Esophagus squamous epithelium (tissue), 5 donors: Measurements from ENCODE around the gene TMEM123. TPM values are rescaled to one million over a fixed set of nuclear protein-coding genes. Genes with fewer than 3 reads are reported as not detected.

ENCODE experiments used
- DNase-seq: peaks from one replicate; lab custom pipeline; 2025; lab: John Stamatoyannopoulos, UW
- H3K27ac ChIP-seq, 4 donors: fragments of 200-600 bp; sonication (generic); one replicate each; pipeline ENCODE4 v1.5.1; 2016 to 2019; ENCODE audit warnings: mild to moderate bottlenecking in 1 of 4
- H3K27me3 ChIP-seq, 4 donors: fragments of 200-600 bp; sonication (generic); 1 replicate in 3 of 4; 2 replicates in 1 of 4; pipeline versions ENCODE4 v1.5.1 to v1.6.0; 2017 to 2021; ENCODE audit warnings: antibody characterized with exemption in 1 of 4
- H3K36me3 ChIP-seq, 3 donors: fragments of 200-600 bp; sonication (generic); one replicate each; pipeline ENCODE4 v1.5.1; 2016 to 2019
- H3K4me1 ChIP-seq, 3 donors: fragments of 200-600 bp; sonication (generic); one replicate each; pipeline ENCODE4 v1.5.1; 2017 to 2019
- H3K4me3 ChIP-seq, 4 donors: fragments of 200-600 bp; sonication (generic); 1 replicate in 3 of 4; 2 replicates in 1 of 4; pipeline ENCODE4 v1.5.1; 2016 to 2019; ENCODE audit warnings: mild to moderate bottlenecking in 2 of 4, moderate library complexity in 1 of 4
- H3K9me3 ChIP-seq, 3 donors: fragments of 200-600 bp; sonication (generic); one replicate each; pipeline ENCODE4 v1.5.1; 2016 to 2019
- POLR2A ChIP-seq, 4 donors: fragments of 450-650 bp; IDR thresholded peaks; one replicate each; pipeline ENCODE4 v1.6.1; 2017; ENCODE audit warnings: antibody characterized with exemption in 4 of 4, mild to moderate bottlenecking in 4 of 4, moderate library complexity in 3 of 4
- WGBS, 2 donors: methylation state at CpG; one replicate each; pipeline ENCODE4 v1.1.5; 2018; 5-methylcytosine and 5-hydroxymethylcytosine counted together
- intact Hi-C: fragments of 100-400 bp; cut with DNase I; formaldehyde crosslinking; loops from one replicate; pipeline ENCODE4 v1.15.0; 2022
- total RNA-seq, 4 donors: library from RNA; depleted of rRNA; stranded (reverse); fragments of >200 nt; gene quantifications; one replicate each; pipeline ENCODE4 v1.1.0, GENCODE V29; 2016
- TF ChIP-seq, protein P1 (sequence below), 6 experiments: fragments of 450-650 bp in 4 of 6; fragments of 200-600 bp in 2 of 6; sonication (generic) in 2 of 6; IDR thresholded peaks; one replicate each; pipeline ENCODE4 v1.5.1; 2016 to 2019; ENCODE audit warnings: antibody characterized with exemption in 6 of 6, mild to moderate bottlenecking in 4 of 6, moderate library complexity in 4 of 6
- donor health status: DM: yes; HTN: yes; CAD: no.

The TMEM123 gene
- total RNA-seq, 4 donors from 2014 or later: 53.2 to 152 (median 128) TPM

DNA sequence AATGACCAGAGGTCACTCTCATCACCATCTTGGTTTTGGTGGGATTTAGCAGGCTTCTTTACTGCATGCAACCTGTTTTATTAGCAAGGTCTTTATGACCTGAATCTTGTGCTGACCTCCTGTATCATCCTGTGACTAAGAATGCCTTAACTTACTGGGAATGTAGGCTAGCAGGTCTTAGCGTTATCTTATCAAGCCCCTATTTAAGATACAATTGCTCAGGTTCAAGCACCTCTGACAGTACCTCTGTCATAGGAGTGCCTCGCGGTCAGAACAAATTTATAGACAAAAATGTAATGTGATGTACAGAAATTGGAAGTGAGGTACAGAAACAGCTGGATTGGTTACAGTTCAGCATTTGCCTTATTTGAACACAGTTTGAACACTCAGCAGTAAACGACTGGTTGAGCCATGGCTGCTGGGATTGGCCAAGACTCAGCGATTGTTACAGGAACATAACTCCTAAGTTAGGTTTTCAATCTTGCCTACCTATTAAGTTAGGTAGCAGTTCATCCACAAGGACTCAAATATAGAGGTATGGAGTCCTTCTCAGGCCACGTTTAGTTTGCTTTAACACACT, 16.1 kb upstream of the TMEM123 start:
- H3K27me3 ChIP-seq: no peaks in the 10 kb centered on the region
- no peaks in the 10 kb centered on the region for H3K9me3 ChIP-seq
- H3K27ac ChIP-seq: no peak overlapping the region
- intact Hi-C loops: no loop called here
- TF ChIP-seq, protein P1, sequence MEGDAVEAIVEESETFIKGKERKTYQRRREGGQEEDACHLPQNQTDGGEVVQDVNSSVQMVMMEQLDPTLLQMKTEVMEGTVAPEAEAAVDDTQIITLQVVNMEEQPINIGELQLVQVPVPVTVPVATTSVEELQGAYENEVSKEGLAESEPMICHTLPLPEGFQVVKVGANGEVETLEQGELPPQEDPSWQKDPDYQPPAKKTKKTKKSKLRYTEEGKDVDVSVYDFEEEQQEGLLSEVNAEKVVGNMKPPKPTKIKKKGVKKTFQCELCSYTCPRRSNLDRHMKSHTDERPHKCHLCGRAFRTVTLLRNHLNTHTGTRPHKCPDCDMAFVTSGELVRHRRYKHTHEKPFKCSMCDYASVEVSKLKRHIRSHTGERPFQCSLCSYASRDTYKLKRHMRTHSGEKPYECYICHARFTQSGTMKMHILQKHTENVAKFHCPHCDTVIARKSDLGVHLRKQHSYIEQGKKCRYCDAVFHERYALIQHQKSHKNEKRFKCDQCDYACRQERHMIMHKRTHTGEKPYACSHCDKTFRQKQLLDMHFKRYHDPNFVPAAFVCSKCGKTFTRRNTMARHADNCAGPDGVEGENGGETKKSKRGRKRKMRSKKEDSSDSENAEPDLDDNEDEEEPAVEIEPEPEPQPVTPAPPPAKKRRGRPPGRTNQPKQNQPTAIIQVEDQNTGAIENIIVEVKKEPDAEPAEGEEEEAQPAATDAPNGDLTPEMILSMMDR (IDR thresholded peaks at IDR 0.05): no peak
- no peak for TF ChIP-seq POLR2A (IDR thresholded peaks at IDR 0.05)
- 66 to 68% methylated on average over 5 to 6 of the region's 6 CpGs for WGBS, 2 donors
- no peak for DNase-seq
- no peaks in the 10 kb centered on the region for H3K36me3 ChIP-seq
- H3K4me1 ChIP-seq: peaks cover 16 to 43% (median 18%) of the 10 kb centered on the region in 3 donors
- H3K4me3 ChIP-seq: no peak overlapping the region

DNA sequence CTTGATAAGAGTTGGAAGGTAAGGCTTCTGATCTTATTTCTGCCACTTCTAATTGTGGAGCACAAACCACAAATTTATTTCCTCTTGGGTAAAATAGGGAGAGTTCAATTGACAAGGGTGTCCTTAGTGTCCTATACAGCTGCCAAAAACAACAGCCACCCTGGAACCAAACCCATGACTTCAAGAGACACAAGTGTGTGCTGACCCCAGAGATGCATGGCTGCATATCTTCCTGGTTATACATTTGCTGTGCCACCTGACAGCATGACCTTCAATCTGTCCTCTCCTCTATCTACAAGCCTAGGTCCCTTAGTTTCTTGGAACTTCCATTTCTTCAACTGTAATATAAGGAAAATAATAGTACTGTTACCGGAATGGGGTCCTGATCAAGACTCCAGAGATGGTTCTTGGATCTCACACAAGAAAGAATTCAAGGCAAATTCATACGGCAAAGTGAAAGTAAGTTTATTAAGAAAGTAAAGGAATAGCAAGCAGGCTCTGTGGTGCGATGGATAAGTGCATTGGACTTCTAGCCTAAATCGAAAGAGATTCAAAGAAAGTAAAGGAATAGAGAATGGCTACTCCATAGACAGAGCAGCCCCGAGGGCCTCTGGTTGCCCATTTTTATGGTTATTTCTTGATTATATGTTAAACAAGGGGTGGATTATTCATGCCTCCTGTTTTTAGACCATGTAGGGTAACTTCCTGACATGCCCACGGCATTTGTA, 15.5 kb upstream of the TMEM123 start:
- DNase-seq: no peak
- Histone ChIP-seq H3K9me3 (no peaks in the 10 kb centered on the region), H3K27me3 (no peaks in the 10 kb centered on the region), H3K27ac (peak overlapping the region in 3 of 4 donors; percentile 10 to 38 (median 26)), H3K36me3 (no peaks in the 10 kb centered on the region), H3K4me1 (peaks cover 16 to 43% (median 18%) of the 10 kb centered on the region in 3 donors), H3K4me3 (no peak overlapping the region)
- WGBS, 2 donors: 65 to 78% methylated on average over 6 of the region's 6 CpGs
- intact Hi-C loops: no loop called here
- TF ChIP-seq, protein P1 (IDR thresholded peaks at IDR 0.05): no peak
- TF ChIP-seq POLR2A (IDR thresholded peaks at IDR 0.05): no peak

GRCh38 chr11:102467080-102467708, 14.6 kb upstream of the TMEM123 start:
- WGBS, 2 donors: 52 to 65% methylated on average over 2 to 4 of the region's 4 CpGs
- DNase-seq: no peak
- H3K27ac ChIP-seq: peak overlapping the region in 3 of 4 donors; percentile 26 to 57 (median 38)

GRCh38 chr11:102465696-102466095, 13.1 kb upstream of the TMEM123 start:
- H3K27ac ChIP-seq: no peak overlapping the region

More at GRCh38 chr11:102467080-102467708, 14.6 kb upstream of the TMEM123 start:
- TF ChIP-seq POLR2A (IDR thresholded peaks at IDR 0.05): no peak
- TF ChIP-seq, protein P1 (IDR thresholded peaks at IDR 0.05): no peak
- no peaks in the 10 kb centered on the region for H3K27me3 ChIP-seq
- H3K4me3 ChIP-seq: no peak overlapping the region
- H3K4me1 ChIP-seq: peaks cover 16 to 43% (median 18%) of the 10 kb centered on the region in 3 donors
- H3K36me3 ChIP-seq: no peaks in the 10 kb centered on the region
- no peaks in the 10 kb centered on the region for H3K9me3 ChIP-seq
- intact Hi-C loops: no loop called here

More at GRCh38 chr11:102465696-102466095, 13.1 kb upstream of the TMEM123 start:
- H3K9me3 ChIP-seq: no peaks in the 10 kb centered on the region
- DNase-seq: no peak
- intact Hi-C loops: no loop called here
- no peaks in the 10 kb centered on the region for H3K27me3 ChIP-seq
- TF ChIP-seq, protein P1 (IDR thresholded peaks at IDR 0.05): no peak
- TF ChIP-seq POLR2A (IDR thresholded peaks at IDR 0.05): no peak
- peaks cover 16 to 40% (median 18%) of the 10 kb centered on the region in 3 donors for H3K4me1 ChIP-seq
- H3K36me3 ChIP-seq: no peaks in the 10 kb centered on the region
- no peak overlapping the region for H3K4me3 ChIP-seq
- 67% methylated on average over 1 of the region's 1 CpG for WGBS, 2 donors
